Muscle layer of colon (tissue), 2 donors: ENCODE results near the gene KCNK1.

ENCODE experiments used
- H3K27ac ChIP-seq: one replicate; pipeline ENCODE4 v1.7.0; 2013; ENCODE audit warnings: low read depth, mild to moderate bottlenecking, low read length, moderate library complexity
- H3K27me3 ChIP-seq, 2 donors: one replicate each; pipeline ENCODE4 v1.7.0; 2013; ENCODE audit warnings: low read length in 2 of 2, mild to moderate bottlenecking in 2 of 2; ENCODE audit not compliant: insufficient read depth in 2 of 2, control insufficient read depth in 1 of 2
- H3K36me3 ChIP-seq: one replicate; pipeline ENCODE4 v1.7.0; 2013; ENCODE audit warnings: mild to moderate bottlenecking, low read length; ENCODE audit not compliant: insufficient read depth
- H3K4me1 ChIP-seq: one replicate; pipeline ENCODE4 v1.7.0; 2013; ENCODE audit warnings: mild to moderate bottlenecking, low read length; ENCODE audit not compliant: insufficient read depth
- H3K4me3 ChIP-seq, 2 donors: one replicate each; pipeline ENCODE4 v1.7.0; 2013; ENCODE audit warnings: low read length in 2 of 2, low read depth in 1 of 2, mild to moderate bottlenecking in 1 of 2, moderate library complexity in 1 of 2
- H3K9ac ChIP-seq: one replicate; pipeline ENCODE4 v1.7.0; 2013; ENCODE audit warnings: low read length
- H3K9me3 ChIP-seq: one replicate; pipeline ENCODE4 v1.7.0; 2013; ENCODE audit warnings: mild to moderate bottlenecking, low read length
- donor health status: abdominal sarcoma.
- donor health status: Adenocarcinoma of cecum.

Gene KCNK1

DNA sequence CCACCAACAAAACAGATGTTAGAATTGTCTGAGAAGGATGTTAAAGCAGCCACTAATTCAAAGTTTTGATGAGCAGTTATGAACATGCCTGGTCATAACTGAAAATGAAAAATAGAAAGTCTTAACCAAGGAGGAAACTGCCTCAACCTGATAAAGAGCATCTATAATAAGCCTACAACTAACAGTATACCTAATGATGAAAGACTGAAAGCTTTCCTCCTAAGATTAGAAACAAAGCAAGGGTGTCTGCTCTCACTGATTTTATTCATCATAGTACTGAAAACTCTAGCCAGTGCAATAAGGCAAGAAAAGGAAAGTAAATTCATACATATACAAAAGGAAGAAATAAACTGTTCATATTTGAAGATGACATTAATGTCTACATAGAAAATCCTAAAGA lies 82.0 kb downstream of the KCNK1 start:
- Histone ChIP-seq H3K27me3 (no peaks in the 10 kb centered on the region), H3K9ac (no peak overlapping the region), H3K36me3 (no peaks in the 10 kb centered on the region), H3K4me3 (no peak overlapping the region), H3K9me3 (no peaks in the 10 kb centered on the region), H3K4me1 (no peaks in the 10 kb centered on the region), H3K27ac (no peak overlapping the region)

DNA sequence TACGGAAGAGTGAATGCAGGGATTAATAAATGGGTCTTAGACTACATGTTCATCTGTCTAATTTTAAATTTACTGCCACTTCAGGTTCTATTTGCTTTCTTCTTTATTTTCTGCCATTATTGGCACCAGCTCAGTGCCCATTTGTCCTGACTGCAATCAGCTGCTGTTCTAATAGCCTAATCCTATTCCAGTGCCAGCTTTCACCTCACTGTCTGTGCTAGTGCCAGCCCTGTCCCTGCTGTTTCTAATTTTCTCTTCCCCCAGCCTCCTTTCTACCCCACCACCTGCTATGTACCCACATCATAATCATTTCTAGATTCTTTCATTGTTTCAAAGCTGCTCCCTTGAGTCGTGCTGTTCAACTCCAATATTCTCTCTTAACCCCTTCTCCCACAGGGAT lies 86.4 kb downstream of the KCNK1 start:
- no peaks in the 10 kb centered on the region for H3K27me3 ChIP-seq
- H3K9ac ChIP-seq, result no peak overlapping the region
- no peaks in the 10 kb centered on the region for H3K4me1 ChIP-seq
- no peak overlapping the region for H3K4me3 ChIP-seq
- H3K9me3 ChIP-seq, result no peaks in the 10 kb centered on the region
- no peak overlapping the region for H3K27ac ChIP-seq
- H3K36me3 ChIP-seq, result no peaks in the 10 kb centered on the region

DNA sequence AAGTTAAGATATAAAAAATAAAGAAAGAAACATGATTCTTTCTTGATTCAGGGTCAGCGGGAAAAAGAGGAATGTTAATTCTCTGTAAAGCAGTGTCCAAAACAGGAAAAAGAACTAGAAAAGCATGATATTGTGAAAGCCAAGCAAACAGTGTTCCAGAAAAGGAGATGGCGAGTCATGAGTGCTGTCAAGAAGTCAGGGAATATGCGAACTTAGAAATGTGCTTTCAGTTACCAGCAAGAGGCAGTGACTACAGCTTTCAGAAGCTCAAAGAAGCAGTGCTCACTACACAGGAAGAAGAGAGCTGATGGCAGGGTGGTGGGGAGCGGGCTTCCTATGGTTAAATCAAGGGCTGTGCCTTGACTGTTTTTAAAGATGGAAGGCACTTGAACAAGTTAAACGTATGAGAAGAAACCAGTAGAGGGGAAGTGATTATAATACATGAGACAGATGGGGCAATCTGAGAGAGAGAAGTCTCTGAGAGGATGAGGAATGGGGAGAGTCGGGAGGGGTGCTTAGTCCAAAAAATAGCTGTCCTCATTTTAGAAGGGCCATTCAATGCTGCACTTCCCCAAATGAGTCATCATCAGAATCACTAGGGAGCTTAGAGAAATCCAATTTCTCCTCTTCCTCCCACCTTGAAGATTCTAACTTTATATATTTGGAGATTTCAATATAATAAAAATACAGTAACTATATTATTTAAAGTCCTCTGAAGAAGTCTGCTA lies 90.4 kb downstream of the KCNK1 start:
- no peak overlapping the region for H3K4me3 ChIP-seq
- no peak overlapping the region for H3K27ac ChIP-seq

DNA sequence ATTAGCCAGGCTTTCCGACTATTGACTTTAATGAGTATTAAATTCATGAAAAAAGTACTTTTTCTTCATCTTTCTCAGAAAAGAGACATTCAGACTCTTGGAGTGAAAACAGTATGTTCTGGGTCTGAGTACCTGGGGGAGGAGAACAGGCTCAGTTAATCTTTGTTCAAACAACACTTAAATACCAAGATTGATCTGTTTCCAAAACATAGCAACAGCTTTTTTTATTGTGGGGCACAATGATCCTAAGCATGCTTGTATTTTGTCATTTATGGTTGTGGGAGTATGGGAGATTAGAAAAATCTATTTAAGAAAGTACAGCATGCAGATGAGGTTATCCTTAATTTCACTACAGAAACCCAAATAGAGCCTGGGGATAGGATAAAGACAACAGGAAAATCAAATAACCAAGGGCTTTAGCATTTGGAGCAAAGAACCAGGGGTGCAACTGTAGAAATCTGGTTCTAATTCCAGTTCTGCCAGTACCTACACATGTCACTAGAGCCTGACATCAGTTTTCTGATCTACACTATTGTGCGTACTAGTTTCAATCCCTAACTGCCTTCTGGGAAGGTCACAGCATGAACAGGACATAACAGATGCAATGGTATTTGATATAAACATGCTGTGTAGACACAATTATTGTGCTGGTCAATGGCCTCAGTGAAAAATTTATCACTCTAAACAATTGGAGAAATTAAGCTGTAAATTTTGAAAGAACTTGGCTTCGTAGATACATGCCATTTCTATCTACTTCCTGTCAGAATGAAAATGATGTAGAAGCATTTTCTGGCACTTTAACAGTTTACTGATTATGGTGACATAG lies 91.2 kb downstream of the KCNK1 start:
- Histone ChIP-seq H3K9me3 (no peaks in the 10 kb centered on the region), H3K9ac (no peak overlapping the region), H3K4me1 (peaks cover 11% of the 10 kb centered on the region), H3K27me3 (no peaks in the 10 kb centered on the region), H3K4me3 (no peak overlapping the region), H3K27ac (no peak overlapping the region), H3K36me3 (no peaks in the 10 kb centered on the region)

More for the DNA sequence above, 90.4 kb downstream of the KCNK1 start:
- Histone ChIP-seq H3K9me3 (no peaks in the 10 kb centered on the region), H3K27me3 (no peaks in the 10 kb centered on the region), H3K9ac (no peak overlapping the region), H3K4me1 (peaks cover 11% of the 10 kb centered on the region), H3K36me3 (no peaks in the 10 kb centered on the region)

DNA sequence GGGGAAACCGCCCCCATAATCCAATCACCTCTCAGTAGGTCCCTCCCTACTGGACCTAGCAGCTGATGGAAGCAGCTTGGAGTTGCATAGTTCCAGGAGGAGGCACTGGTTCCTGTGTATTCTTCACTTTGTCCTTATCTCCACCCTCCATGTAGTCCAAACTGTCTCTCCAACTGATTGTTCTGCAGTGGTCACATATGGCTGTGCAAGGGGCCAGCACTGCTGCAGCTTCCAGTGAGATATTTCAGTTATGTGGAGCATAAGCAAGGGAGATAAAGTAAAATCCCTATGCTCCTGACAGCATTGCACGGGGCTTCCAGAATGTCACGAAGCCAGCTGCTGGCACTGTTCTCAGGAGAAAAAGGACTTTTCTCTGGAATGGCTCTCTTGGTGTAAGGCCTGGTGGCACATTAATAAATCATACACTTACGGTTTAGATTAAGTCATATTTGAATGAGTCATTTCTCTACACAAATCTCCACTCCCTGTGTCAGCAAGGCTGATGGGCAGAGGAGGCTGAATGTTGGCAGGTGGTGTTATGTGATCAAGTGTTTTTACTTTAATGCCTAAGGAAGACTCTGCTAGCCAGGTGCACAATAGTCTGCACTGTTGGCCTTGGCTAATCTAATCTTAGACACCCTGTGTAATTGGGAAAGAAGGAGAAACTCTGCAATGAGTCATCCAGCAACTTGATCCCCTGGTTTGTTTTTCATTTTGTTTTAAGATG lies 93.4 kb downstream of the KCNK1 start:
- H3K27me3 ChIP-seq, result no peaks in the 10 kb centered on the region
- no peak overlapping the region for H3K4me3 ChIP-seq
- no peaks in the 10 kb centered on the region for H3K36me3 ChIP-seq
- no peak overlapping the region for H3K9ac ChIP-seq
- H3K4me1 ChIP-seq, result peaks cover 11% of the 10 kb centered on the region
- no peak overlapping the region for H3K27ac ChIP-seq
- no peaks in the 10 kb centered on the region for H3K9me3 ChIP-seq

DNA sequence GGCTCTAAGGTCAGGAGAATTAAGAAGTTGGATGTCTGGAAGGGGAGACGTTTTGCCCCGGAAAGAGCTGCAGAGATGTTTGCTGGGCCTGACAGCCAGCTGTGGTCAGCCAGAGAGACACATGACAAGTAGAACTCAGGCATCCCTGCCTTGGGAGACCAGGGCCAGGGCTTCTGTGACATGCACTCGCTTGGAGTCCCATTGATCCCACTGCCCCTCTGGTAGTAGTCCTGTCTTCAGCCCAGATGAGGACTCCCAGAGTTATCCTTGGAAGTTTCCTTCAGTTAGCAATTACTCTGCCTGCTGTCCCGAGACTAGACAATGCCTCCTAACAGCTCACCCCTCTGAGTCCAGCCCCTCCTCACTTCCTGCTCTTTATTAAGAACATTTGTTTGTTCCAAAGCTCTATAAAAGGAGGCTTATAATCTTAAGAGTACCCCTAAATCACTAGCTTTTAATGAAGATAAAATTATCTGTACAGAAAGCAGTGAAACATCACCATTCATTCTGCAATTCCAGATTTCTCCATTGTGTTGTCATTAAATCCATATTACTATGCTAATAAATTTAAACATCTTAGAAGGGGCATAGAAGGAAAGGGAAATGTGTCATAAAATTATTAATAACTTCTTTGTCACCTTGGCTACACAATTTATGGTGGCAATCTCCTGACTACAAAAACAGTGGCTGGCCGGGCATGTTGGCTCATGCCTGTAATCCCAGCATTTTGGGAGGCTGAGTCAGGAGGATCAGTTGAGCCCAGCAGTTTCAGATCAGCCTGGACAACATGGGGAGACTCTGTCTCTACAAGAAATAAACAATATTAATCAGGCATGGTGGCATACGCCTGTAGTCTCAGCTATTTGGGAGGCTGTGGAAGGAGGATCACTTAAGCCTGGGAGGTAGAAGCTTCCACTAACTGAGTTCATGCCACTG lies 94.2 kb downstream of the KCNK1 start:
- Histone ChIP-seq H3K9me3 (no peaks in the 10 kb centered on the region), H3K4me1 (peaks cover 11% of the 10 kb centered on the region), H3K27me3 (no peaks in the 10 kb centered on the region), H3K4me3 (no peak overlapping the region), H3K27ac (no peak overlapping the region), H3K36me3 (no peaks in the 10 kb centered on the region), H3K9ac (no peak overlapping the region)

DNA sequence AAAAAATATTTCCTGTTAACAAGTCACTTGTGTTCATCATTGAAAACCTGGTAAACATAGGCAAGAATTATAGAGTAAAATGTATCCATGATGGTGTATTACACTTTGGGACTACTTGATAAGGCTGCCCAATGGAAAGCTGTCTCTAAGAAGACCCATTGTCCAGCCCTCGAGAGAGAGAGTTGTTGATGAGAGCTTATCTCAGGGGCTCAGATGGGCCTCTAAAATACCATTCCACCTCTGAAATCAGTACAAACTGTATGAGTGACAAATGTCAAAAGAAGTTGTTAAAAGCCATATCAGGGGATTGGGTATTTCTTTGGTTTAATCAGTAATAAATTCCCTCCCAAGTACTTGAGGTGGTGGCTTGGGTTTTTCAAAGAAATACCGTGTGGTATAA lies 96.1 kb downstream of the KCNK1 start:
- Histone ChIP-seq H3K4me1 (peaks cover 11% of the 10 kb centered on the region), H3K27ac (no peak overlapping the region), H3K27me3 (no peaks in the 10 kb centered on the region), H3K4me3 (no peak overlapping the region), H3K36me3 (no peaks in the 10 kb centered on the region), H3K9me3 (no peaks in the 10 kb centered on the region), H3K9ac (no peak overlapping the region)

DNA sequence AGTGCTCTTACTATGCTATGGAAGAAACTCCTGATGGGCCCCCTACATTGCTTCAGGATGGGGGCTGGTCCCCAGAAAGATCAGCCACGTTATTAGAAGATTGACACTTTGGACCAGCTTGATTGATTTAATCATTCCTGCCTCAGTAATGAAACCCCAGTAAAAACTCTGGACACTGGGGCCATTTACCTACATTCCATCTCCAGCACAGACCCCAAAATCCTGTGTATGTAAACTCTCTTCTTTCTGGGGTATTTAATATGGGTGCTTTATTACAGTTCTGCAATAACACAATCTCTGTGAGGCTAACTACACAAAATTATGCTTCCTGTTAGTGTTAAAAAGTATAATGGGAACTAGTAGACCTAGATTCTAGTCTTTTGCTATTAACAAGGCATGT lies 96.6 kb downstream of the KCNK1 start:
- H3K27me3 ChIP-seq, result no peaks in the 10 kb centered on the region
- H3K9me3 ChIP-seq, result no peaks in the 10 kb centered on the region
- H3K9ac ChIP-seq, result no peak overlapping the region
- no peak overlapping the region for H3K4me3 ChIP-seq
- no peaks in the 10 kb centered on the region for H3K36me3 ChIP-seq
- H3K4me1 ChIP-seq, result peaks cover 11% of the 10 kb centered on the region
- H3K27ac ChIP-seq, result no peak overlapping the region

DNA sequence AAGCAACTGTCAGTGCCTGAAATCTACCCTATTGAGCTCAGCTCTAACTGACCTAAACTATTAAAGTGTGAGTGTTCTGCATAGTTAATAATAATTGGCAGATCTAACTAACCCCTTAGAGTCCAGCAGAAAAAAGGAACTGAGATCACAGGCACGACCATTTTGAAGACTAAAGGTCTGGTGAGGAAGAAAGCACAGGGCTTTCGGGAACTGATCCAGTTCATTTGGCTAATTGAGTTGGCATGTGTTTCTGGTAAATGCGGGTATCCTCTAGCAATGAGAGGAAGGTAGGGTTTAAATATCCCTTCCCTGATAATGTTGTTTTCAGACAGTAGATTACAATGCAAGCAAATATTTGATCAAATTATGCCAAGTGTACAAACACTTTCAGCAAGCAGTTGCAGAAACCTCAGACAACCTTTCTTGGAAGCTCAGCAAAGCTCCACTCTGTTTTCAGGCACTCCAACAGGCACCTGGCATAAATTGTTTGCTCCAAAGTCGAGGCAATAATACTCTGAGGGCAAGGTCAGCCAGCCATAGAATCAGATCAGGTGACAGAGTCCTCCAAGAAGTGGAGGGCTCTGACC lies 100.8 kb downstream of the KCNK1 start:
- H3K27ac ChIP-seq, result no peak overlapping the region
- no peaks in the 10 kb centered on the region for H3K27me3 ChIP-seq
- no peak overlapping the region for H3K4me3 ChIP-seq
- no peak overlapping the region for H3K9ac ChIP-seq
- no peaks in the 10 kb centered on the region for H3K4me1 ChIP-seq
- no peaks in the 10 kb centered on the region for H3K36me3 ChIP-seq
- no peaks in the 10 kb centered on the region for H3K9me3 ChIP-seq

DNA sequence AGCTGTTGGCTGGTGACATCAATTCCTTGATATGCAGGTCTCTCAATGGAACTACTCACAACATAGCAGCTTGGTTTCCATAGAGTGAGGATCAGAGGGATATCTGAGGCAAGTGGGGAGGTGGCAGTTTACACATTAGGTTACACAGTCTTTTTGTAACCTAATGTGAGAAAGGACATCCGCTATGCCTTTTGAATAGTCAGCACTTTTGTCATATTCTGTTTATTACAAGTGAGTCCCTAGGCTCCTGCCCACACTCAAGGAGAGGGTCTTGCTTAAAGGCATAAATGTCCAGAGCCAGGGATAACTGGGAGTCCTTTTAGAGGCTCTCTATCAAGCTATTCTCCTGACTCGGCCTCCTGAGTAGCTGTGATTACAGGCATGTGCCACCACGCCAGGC lies 104.2 kb downstream of the KCNK1 start:
- no peak overlapping the region for H3K9ac ChIP-seq
- no peaks in the 10 kb centered on the region for H3K36me3 ChIP-seq
- no peaks in the 10 kb centered on the region for H3K9me3 ChIP-seq

More for the DNA sequence above, 104.2 kb downstream of the KCNK1 start:
- Histone ChIP-seq H3K27ac (no peak overlapping the region), H3K27me3 (no peaks in the 10 kb centered on the region), H3K4me1 (no peaks in the 10 kb centered on the region), H3K4me3 (no peak overlapping the region)
